Nucleus accumbens (tissue), 56 donors: ENCODE data around the gene NFU1.
A peak's percentile ranks its signal among the peaks of the same experiment; 100 is the strongest.
"Not testable (repeated sequence)": the region's sequence is repeated elsewhere in the genome, so short reads cannot be mapped to it uniquely, and the experiment has no call there.

ENCODE experiments used
- DNase-seq, 56 donors: peaks; one replicate each; lab custom pipeline; 2025; lab: John Stamatoyannopoulos, UW

Gene NFU1

DNA sequence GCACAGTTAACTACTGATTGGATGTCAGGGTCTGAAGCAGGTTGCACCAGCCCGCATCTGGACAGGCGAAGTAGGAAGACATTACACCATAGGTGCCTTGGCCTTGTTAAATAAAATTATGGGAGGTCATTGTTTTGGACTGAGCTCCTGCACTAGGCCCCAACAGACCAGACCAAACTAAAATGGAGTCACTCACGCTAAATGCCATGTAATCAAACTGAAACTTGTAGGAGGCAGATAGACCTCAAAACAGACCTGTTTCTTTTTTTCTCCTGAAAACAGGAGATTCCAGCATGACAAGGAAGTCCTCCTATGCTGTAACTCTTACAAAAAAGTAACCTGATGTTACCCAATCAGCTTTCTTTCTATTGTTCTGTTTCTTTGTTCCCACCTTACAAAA is 15.5 kb upstream of the NFU1 start:
- DNase-seq: no peak

GRCh38 chr2:69450735-69451416 is 13.6 kb upstream of the NFU1 start:
- no peak for DNase-seq

DNA sequence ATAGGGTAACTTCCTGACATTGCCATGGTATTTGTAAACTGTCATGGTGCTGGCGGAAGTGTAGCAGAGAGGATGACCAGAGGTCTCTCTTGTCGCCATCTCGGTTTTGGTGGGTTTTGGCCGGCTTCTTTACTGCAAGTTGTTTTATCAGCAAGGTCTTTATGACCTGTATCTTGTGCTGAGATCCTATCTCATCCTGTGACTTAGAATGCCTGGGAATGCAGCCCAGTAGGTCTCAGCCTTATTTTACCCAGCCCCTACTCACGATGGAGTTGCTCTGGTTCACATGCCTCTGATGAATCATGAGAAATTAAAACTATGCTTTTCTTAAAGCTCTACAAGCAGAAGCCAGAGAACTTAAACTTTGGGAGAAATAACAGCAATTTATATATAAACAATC is 12.7 kb upstream of the NFU1 start:
- DNase-seq: no peak

DNA sequence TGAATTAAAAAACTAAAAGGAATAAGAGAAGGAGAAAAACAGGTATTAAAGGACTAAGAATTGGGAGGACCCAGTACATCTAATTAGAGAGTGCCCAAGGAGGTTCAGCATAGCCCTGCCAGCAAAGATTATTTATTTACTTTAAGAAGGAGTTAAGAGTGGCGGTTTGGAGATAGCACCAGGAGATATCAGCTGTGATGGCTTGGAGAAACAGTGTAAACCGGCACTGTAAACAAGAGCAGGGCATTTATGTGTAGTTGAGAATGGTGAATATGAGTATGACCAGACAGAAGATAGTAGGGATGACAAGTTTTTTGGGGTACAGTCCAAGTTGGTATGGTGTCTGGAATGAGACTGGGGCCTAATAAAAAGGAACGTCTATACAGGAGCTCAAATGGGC is 6.4 kb upstream of the NFU1 start:
- DNase-seq: not testable (repeated sequence)

- not testable (repeated sequence) for DNase-seq
Measured at GRCh38 chr2:69439499-69439898, 2.3 kb upstream of the NFU1 start.

DNA sequence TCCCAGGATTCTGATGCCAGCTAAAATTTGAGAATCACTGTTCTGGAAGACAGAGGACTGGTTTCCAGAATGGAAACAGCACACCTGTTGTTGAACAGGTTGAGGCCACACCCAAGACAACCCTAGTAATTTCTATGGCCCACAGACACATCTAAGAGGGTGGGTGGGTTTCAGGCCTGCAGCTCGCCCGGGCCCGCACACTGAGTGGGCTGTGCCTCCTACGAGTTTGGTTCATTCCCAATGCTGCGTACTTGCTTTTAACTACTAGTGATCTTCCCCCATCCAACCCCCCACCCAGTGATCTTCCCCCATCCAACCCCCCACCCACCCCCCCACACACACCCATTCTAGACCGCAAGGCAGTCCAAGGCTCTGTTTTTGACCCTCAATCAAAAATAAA is 1.3 kb upstream of the NFU1 start:
- no peak for DNase-seq

GRCh38 chr2:69437751-69438154 is 518 bp upstream of the NFU1 start:
- peak in 23 of 56 donors; percentile 15 to 83 (median 62) for DNase-seq

- DNase-seq: peak in 3 of 56 donors; percentile 28 to 57 (median 37)
Measured at GRCh38 chr2:69436596-69436937, 668 bp downstream of the NFU1 start.

DNA sequence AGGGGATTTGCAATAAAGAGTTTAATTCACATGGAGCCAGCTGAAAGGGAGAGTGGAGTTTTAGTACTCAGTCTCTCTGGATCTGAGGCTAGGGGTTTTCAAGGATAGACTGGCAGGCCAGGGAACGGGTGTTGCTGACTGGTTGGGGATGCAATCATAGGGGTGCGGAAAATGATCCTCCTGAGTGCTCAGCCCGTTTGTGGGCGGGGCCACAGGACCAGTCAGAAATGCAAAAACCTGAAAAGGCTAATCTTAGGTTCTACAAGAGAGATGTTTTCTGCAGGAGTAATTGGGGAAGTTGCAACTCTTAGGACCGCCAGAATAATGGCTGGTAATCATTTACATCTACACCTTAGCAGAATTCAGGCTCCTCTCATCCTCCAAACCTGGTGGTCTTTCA is 2.5 kb downstream of the NFU1 start:
- no peak for DNase-seq

- DNase-seq: no peak
Measured at GRCh38 chr2:69429491-69430183, 7.6 kb downstream of the NFU1 start.

- no peak for DNase-seq
Measured at GRCh38 chr2:69428981-69429380, 8.3 kb downstream of the NFU1 start.

GRCh38 chr2:69424419-69424818 is 12.8 kb downstream of the NFU1 start:
- DNase-seq: no peak

DNA sequence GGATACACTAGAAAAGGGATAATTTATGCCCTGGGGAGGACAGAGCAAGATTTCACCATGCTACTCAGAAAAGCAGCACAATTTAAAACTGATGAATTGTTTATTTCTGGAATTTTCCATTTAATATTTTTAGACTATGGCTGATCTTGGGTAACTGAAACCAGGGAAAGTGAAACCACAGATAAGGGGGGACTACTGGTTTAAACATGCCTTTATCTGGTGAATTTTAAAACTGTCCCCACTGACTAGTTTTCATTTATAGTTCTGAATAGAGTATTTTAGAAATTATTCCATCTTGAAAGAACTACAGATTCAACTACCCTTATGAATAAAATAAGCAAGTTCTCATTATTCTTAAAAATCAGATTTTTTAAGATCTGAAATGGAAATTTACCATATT is 15.0 kb downstream of the NFU1 start:
- DNase-seq: no peak

DNA sequence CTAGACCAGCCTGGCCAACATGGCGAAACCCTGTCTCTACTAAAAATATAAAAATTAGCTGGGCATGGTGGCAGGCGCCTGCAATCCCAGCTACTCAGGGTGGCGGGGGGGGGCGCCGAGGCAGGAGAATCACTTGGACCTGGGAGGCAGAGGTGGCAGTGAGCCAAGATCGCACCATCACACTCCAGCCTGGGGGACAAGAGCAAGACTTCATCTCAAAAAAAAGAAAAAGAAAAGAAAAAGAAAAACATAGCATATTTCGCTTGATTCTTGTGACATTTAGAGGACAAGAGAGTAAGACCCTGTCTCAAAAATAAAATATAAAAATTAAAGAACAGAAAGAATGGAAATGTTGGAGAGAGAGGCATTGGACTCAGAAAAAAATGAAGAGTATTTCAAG is 18.1 kb downstream of the NFU1 start:
- not testable (repeated sequence) for DNase-seq

DNA sequence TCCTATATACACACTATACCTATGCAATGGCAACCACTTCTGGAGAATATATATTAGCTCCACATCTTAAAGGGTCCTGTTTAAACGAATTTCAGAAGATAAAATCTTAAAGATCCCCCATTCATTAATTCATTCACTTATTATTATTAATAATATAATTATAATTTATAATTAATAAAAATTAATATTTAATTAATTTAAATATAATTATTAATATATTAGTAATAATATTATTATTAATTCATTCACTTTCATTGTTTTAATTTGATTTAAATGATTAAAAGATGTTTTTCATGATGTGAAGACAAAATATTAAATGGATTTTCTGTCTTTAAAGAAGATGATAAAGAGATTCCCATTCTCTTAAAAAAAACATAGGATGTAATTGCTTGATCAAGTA is 21.1 kb downstream of the NFU1 start:
- DNase-seq: no peak

GRCh38 chr2:69411120-69411519 is 26.1 kb downstream of the NFU1 start:
- DNase-seq: no peak

DNA sequence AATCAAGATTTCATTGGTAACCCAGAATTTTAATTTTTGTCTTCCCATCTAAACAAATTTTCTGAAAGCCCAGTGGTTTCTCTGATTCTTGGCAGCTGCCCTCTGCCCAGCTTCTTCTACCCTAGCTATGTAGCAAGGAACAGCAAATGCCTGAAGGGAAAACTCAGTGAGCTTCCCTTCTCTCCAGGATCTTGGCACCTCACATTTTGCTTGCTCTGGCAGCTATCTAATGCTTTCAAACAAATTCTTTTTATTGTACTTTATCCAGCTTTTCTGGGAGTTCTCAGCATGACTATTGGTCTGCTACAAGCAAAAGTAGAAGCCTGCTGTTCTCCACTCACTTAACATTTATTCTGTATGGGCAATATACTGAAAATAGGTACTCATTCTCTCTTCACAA is 31.9 kb downstream of the NFU1 start:
- no peak for DNase-seq

DNA sequence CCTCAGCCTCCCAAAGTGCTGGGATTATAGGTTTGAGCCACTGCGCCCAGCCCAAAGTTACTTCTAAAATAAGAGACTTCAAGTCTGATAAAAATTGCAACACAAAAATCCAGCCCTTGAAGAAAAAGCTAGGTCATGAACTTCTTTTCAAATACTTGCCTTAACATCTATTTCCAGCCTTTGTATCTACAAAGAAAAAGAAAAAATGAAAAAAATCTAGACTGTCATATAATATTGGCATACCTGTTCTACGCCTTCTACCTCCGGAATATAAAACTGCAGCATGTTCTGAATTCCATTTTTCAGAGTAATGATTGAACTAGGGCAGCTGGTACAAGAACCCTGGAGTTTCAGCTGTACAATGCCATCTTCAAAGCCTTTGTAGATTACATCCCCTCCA is 37.1 kb downstream of the NFU1 start:
- no peak for DNase-seq

GRCh38 chr2:69397234-69397633 is 40.0 kb downstream of the NFU1 start:
- DNase-seq: no peak

DNA sequence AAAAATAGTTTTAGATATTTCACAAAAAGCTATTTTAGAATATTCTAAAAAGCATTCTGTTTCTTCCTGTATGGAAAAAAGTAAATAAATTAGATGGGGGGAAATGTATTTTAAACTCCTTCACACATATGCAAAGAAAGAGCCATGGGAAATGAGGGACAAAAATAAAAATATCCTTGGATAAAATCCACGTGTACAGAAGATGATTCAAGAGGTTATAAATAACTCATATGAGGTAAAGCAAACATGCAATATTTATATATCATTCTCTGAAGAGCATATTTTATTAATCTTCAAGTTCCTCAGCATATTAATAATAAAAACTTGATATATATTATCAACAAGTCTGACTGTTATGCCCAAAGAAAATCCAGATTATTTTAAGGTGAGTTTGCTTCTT is 41.4 kb downstream of the NFU1 start:
- DNase-seq: no peak

DNA sequence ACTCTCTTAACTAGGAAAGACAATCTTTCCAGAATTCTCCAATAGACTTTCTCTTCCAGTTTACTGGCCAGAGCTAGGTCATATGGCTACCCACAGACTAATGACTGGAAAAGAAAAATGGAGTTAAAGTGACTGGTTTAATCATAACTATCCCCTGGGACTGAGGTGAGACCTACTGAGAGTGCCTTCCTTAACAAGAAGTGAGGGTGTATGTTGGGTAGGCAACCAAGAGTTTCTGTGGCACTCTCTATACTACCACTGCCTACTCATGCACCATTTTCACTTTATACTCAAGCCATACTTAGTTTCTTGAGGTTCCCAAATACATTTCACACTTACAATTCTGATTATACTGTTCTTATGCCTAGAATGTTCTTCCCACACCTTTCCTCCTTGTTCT is 43.3 kb downstream of the NFU1 start:
- no peak for DNase-seq

- no peak for DNase-seq
Measured at GRCh38 chr2:69390471-69390870, 46.8 kb downstream of the NFU1 start.

DNA sequence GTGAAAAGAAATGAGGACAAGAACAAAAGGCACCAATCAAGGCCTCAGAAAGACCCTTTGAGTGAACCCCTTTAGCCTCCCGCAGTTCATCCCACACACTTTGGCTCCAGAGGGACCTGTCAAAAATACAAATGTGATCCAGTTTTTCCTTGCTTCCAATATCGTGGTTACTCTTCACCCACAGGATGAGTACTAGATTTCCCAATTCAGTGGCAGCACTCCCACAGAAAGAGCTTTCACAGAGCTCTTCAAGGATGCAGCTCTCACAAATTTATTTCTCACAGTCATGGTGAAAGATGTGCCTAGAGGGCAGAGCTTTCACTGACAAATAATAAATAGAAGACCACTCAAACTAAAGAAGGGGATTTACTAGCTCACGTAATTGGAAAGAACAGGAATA is 47.2 kb downstream of the NFU1 start:
- DNase-seq: peak in 2 of 56 donors; percentile 3 to 4
